Measurements from ENCODE around the gene TPO.

DNA sequence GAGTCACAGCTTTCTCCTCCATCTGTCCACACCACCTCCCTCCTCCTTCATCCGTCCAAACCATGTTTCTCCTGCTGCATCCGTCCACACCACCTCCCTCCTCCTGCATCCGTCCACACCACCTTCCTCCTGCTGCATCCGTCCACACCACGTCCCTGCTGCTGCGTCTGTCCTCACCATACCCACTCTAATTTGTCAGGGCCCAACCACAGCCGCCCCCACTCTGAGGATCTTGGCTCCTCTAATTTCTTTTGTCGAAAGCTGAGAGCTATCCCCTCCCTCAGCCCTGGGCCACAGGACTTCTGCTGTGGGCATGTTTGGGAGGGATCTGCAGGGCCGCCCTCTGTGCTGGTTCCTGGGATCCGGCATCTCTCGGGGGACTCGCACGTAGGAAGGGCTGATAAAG is 67.4 kb downstream of the TPO start:
- TF ChIP-seq, protein P1, sequence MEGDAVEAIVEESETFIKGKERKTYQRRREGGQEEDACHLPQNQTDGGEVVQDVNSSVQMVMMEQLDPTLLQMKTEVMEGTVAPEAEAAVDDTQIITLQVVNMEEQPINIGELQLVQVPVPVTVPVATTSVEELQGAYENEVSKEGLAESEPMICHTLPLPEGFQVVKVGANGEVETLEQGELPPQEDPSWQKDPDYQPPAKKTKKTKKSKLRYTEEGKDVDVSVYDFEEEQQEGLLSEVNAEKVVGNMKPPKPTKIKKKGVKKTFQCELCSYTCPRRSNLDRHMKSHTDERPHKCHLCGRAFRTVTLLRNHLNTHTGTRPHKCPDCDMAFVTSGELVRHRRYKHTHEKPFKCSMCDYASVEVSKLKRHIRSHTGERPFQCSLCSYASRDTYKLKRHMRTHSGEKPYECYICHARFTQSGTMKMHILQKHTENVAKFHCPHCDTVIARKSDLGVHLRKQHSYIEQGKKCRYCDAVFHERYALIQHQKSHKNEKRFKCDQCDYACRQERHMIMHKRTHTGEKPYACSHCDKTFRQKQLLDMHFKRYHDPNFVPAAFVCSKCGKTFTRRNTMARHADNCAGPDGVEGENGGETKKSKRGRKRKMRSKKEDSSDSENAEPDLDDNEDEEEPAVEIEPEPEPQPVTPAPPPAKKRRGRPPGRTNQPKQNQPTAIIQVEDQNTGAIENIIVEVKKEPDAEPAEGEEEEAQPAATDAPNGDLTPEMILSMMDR (IDR thresholded peaks at IDR 0.05): no peak
- TF ChIP-seq POLR2A (IDR thresholded peaks at IDR 0.05): no peak

Measured in Peyer's patch (tissue), 4 donors.